KMS-11 (cell line): ENCODE data around the gene PDCD1LG2.

ENCODE experiments used
- H2AFZ ChIP-seq: fragments of 200-600 bp; sonication (generic); 2 replicates; pipeline ENCODE4 v1.6.1; 2016; ENCODE audit warnings: antibody characterized with exemption, mixed run types, low read depth
- H3K27ac ChIP-seq: fragments of 200-600 bp; sonication (generic); 2 replicates; pipeline ENCODE4 v1.6.1; 2016; ENCODE audit warnings: mild to moderate bottlenecking, mixed run types
- H3K27me3 ChIP-seq: fragments of 200-600 bp; sonication (generic); 2 replicates; pipeline ENCODE4 v1.6.1; 2017; ENCODE audit warnings: mild to moderate bottlenecking, low read depth, mixed run types, moderate library complexity; ENCODE audit not compliant: insufficient read depth
- H3K36me3 ChIP-seq: fragments of 200-600 bp; sonication (generic); 2 replicates; pipeline ENCODE4 v1.6.1; 2017; ENCODE audit warnings: mild to moderate bottlenecking, mixed run types; ENCODE audit not compliant: insufficient read depth
- H3K4me1 ChIP-seq: fragments of 200-600 bp; sonication (generic); 2 replicates; pipeline ENCODE4 v1.6.1; 2016; ENCODE audit warnings: mild to moderate bottlenecking, low read depth, mixed run types; ENCODE audit not compliant: poor library complexity, severe bottlenecking
- H3K4me2 ChIP-seq: fragments of 200-600 bp; sonication (generic); 2 replicates; pipeline ENCODE4 v1.7.0; 2016; ENCODE audit warnings: mild to moderate bottlenecking, mixed run types
- H3K4me3 ChIP-seq: fragments of 200-600 bp; sonication (generic); IDR thresholded peaks from 2 replicates; pipeline ENCODE4 v1.6.1; 2017; ENCODE audit warnings: low read depth, low read length, mixed read lengths; ENCODE audit not compliant: insufficient read depth
- H3K79me2 ChIP-seq: fragments of 200-600 bp; sonication (generic); 2 replicates; pipeline ENCODE4 v1.6.1; 2016; ENCODE audit warnings: low read depth, mixed run types; ENCODE audit not compliant: insufficient read depth
- H3K9ac ChIP-seq: fragments of 200-600 bp; sonication (generic); 2 replicates; pipeline ENCODE4 v1.6.1; 2016; ENCODE audit warnings: mild to moderate bottlenecking, mixed run types
- H4K20me1 ChIP-seq: fragments of 200-600 bp; sonication (generic); 2 replicates; pipeline ENCODE4 v1.6.1; 2016; ENCODE audit warnings: mild to moderate bottlenecking, mixed run types; ENCODE audit not compliant: insufficient read depth
- CTCF ChIP-seq: fragments of 200-600 bp; sonication (generic); conservative IDR thresholded peaks from 2 replicates; pipeline ENCODE4 v1.6.1; 2017; ENCODE audit warnings: low read depth, mild to moderate bottlenecking, antibody characterized with exemption, low read length, moderate library complexity, mixed read lengths

Gene PDCD1LG2

GRCh38 chr9:5593904-5594303 lies 83.6 kb downstream of the PDCD1LG2 start:
- Histone ChIP-seq H3K27me3 (no peaks in the 10 kb centered on the region), H3K4me3 (no peak overlapping the region), H2AFZ (no peak overlapping the region), H4K20me1 (no peaks in the 10 kb centered on the region), H3K4me2 (peak overlapping the region; percentile 52), H3K27ac (peak overlapping the region; percentile 34; the same call in 1 of the 2 replicates), H3K4me1 (peaks cover 60% of the 10 kb centered on the region), H3K79me2 (no peaks in the 10 kb centered on the region), H3K9ac (no peak overlapping the region), H3K36me3 (no peaks in the 10 kb centered on the region)
- no peak for TF ChIP-seq CTCF

GRCh38 chr9:5596173-5596572 lies 85.8 kb downstream of the PDCD1LG2 start:
- H3K4me3 ChIP-seq: no peak overlapping the region
- no peak overlapping the region for H3K4me2 ChIP-seq
- H3K27ac ChIP-seq: no peak overlapping the region
- no peak for TF ChIP-seq CTCF
- no peak overlapping the region for H2AFZ ChIP-seq
- H3K79me2 ChIP-seq: no peaks in the 10 kb centered on the region
- H3K9ac ChIP-seq: no peak overlapping the region
- H4K20me1 ChIP-seq: no peaks in the 10 kb centered on the region
- peaks cover 63% of the 10 kb centered on the region for H3K4me1 ChIP-seq
- H3K36me3 ChIP-seq: no peaks in the 10 kb centered on the region
- no peaks in the 10 kb centered on the region for H3K27me3 ChIP-seq

GRCh38 chr9:5608298-5609225 lies 98.2 kb downstream of the PDCD1LG2 start:
- Histone ChIP-seq H3K9ac (no peak overlapping the region), H3K79me2 (no peaks in the 10 kb centered on the region), H4K20me1 (no peaks in the 10 kb centered on the region), H3K4me3 (no peak overlapping the region), H3K27ac (no peak overlapping the region), H2AFZ (no peak overlapping the region), H3K4me1 (peaks cover 12% of the 10 kb centered on the region), H3K27me3 (no peaks in the 10 kb centered on the region), H3K36me3 (no peaks in the 10 kb centered on the region), H3K4me2 (no peak overlapping the region)
- no peak for TF ChIP-seq CTCF

- Histone ChIP-seq H3K4me3 (no peak overlapping the region), H3K27ac (no peak overlapping the region), H4K20me1 (no peaks in the 10 kb centered on the region), H3K4me1 (peaks cover 12% of the 10 kb centered on the region), H3K9ac (no peak overlapping the region), H3K79me2 (no peaks in the 10 kb centered on the region), H3K4me2 (no peak overlapping the region), H3K36me3 (no peaks in the 10 kb centered on the region), H3K27me3 (no peaks in the 10 kb centered on the region), H2AFZ (no peak overlapping the region)
- TF ChIP-seq CTCF: no peak
Observed at GRCh38 chr9:5609226-5609596, 98.9 kb downstream of the PDCD1LG2 start.
